GM23338 (cell line): ENCODE measurements around the gene CTNNBIP1.

ENCODE experiments used
- CREB1 ChIP-seq: fragments of 250-450 bp; sonication (Bioruptor Pico); IDR thresholded peaks from 2 replicates; pipeline ENCODE4 v1.5.0; 2020; ENCODE audit warnings: low read depth, mild to moderate bottlenecking, moderate library complexity
- EZH2 ChIP-seq: fragments of 200-600 bp; sonication (generic); IDR thresholded peaks from one replicate; pipeline ENCODE4 v1.8.0; 2017; ENCODE audit warnings: antibody characterized with exemption, mild to moderate bottlenecking, low read depth; ENCODE audit not compliant: unreplicated experiment
- EZH2phosphoT487 ChIP-seq: fragments of 200-600 bp; sonication (generic); IDR thresholded peaks from one replicate; pipeline ENCODE4 v1.8.1; 2018; ENCODE audit warnings: antibody characterized with exemption; ENCODE audit not compliant: unreplicated experiment
- JUNB ChIP-seq: IDR thresholded peaks from one replicate; pipeline ENCODE4 v1.6.1; 2016; ENCODE audit warnings: antibody characterized with exemption; ENCODE audit not compliant: unreplicated experiment
- NANOG ChIP-seq: IDR thresholded peaks from 2 replicates; pipeline ENCODE4 v1.6.1; 2016; ENCODE audit warnings: antibody characterized with exemption, borderline replicate concordance
- POLR2AphosphoS5 ChIP-seq: IDR thresholded peaks from 2 replicates; pipeline ENCODE4 v1.6.1; 2016; ENCODE audit warnings: antibody characterized with exemption, low read depth
- STAT1 ChIP-seq: IDR thresholded peaks from one replicate; pipeline ENCODE4 v1.6.1; 2016; ENCODE audit warnings: antibody characterized with exemption; ENCODE audit not compliant: unreplicated experiment
- ZNF114 ChIP-seq: fragments of 250-450 bp; sonication (Bioruptor Pico); IDR thresholded peaks from 2 replicates; pipeline ENCODE4 v1.5.0; 2020; ENCODE audit warnings: mild to moderate bottlenecking, moderate library complexity
- ZNF331 ChIP-seq: fragments of 250-450 bp; sonication (Bioruptor Pico); IDR thresholded peaks from 2 replicates; pipeline ENCODE4 v1.5.0; 2020; ENCODE audit warnings: low read depth, mild to moderate bottlenecking, moderate library complexity
- TF ChIP-seq, protein P1 (sequence below), 2 experiments: fragments of 200-600 bp in 1 of 2; sonication (generic) in 1 of 2; conservative IDR thresholded peaks; 2 replicates each; pipeline versions ENCODE4 v1.5.1 to v1.6.1; 2016 to 2017; ENCODE audit warnings: antibody characterized with exemption in 2 of 2, low read depth in 2 of 2, mild to moderate bottlenecking in 2 of 2, moderate library complexity in 1 of 2
- TF ChIP-seq, protein P2 (sequence below): IDR thresholded peaks from one replicate; pipeline ENCODE4 v1.6.1; 2018; ENCODE audit warnings: antibody characterized with exemption; ENCODE audit not compliant: unreplicated experiment
- TF ChIP-seq, protein P3 (sequence below): IDR thresholded peaks from 2 replicates; pipeline ENCODE4 v1.6.1; 2016; ENCODE audit warnings: antibody characterized with exemption
- TF ChIP-seq, protein P4 (sequence below): fragments of 250-450 bp; sonication (Bioruptor Pico); IDR thresholded peaks from 2 replicates; pipeline ENCODE4 v1.5.0; 2020; ENCODE audit warnings: mild to moderate bottlenecking, moderate library complexity

DNA sequence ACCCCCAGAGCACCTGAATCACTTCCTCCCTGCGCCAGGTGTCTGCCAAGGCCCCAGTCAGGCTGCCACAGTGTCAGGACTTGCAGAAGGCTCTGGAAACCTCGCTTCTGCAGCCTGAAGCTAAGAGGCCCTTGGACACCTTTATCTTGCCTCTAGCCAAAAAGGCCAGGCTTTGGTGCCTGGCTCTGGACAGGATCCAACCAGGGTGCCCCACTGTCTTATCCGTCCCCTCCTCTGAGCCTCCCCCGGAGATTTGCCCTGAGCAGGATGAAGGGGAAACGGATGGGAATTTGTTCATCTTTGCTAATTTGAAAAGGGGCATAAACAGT lies 73.5 kb downstream of the CTNNBIP1 start:
- TF ChIP-seq, protein P1, sequence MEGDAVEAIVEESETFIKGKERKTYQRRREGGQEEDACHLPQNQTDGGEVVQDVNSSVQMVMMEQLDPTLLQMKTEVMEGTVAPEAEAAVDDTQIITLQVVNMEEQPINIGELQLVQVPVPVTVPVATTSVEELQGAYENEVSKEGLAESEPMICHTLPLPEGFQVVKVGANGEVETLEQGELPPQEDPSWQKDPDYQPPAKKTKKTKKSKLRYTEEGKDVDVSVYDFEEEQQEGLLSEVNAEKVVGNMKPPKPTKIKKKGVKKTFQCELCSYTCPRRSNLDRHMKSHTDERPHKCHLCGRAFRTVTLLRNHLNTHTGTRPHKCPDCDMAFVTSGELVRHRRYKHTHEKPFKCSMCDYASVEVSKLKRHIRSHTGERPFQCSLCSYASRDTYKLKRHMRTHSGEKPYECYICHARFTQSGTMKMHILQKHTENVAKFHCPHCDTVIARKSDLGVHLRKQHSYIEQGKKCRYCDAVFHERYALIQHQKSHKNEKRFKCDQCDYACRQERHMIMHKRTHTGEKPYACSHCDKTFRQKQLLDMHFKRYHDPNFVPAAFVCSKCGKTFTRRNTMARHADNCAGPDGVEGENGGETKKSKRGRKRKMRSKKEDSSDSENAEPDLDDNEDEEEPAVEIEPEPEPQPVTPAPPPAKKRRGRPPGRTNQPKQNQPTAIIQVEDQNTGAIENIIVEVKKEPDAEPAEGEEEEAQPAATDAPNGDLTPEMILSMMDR (conservative IDR thresholded peaks at IDR 0.05; ENCODE audit: low read depth in 2 of 2), result no peak
- TF ChIP-seq NANOG (no peak), STAT1 (no peak), ZNF114 (no peak), CREB1 (CRISPR knock-in tag) (no peak), POLR2AphosphoS5 (no peak), EZH2 (no peak), ZNF331 (CRISPR knock-in tag) (no peak), EZH2phosphoT487 (no peak), JUNB (no peak)
- TF ChIP-seq, protein P2, sequence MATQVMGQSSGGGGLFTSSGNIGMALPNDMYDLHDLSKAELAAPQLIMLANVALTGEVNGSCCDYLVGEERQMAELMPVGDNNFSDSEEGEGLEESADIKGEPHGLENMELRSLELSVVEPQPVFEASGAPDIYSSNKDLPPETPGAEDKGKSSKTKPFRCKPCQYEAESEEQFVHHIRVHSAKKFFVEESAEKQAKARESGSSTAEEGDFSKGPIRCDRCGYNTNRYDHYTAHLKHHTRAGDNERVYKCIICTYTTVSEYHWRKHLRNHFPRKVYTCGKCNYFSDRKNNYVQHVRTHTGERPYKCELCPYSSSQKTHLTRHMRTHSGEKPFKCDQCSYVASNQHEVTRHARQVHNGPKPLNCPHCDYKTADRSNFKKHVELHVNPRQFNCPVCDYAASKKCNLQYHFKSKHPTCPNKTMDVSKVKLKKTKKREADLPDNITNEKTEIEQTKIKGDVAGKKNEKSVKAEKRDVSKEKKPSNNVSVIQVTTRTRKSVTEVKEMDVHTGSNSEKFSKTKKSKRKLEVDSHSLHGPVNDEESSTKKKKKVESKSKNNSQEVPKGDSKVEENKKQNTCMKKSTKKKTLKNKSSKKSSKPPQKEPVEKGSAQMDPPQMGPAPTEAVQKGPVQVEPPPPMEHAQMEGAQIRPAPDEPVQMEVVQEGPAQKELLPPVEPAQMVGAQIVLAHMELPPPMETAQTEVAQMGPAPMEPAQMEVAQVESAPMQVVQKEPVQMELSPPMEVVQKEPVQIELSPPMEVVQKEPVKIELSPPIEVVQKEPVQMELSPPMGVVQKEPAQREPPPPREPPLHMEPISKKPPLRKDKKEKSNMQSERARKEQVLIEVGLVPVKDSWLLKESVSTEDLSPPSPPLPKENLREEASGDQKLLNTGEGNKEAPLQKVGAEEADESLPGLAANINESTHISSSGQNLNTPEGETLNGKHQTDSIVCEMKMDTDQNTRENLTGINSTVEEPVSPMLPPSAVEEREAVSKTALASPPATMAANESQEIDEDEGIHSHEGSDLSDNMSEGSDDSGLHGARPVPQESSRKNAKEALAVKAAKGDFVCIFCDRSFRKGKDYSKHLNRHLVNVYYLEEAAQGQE, result no peak
- TF ChIP-seq, protein P3, sequence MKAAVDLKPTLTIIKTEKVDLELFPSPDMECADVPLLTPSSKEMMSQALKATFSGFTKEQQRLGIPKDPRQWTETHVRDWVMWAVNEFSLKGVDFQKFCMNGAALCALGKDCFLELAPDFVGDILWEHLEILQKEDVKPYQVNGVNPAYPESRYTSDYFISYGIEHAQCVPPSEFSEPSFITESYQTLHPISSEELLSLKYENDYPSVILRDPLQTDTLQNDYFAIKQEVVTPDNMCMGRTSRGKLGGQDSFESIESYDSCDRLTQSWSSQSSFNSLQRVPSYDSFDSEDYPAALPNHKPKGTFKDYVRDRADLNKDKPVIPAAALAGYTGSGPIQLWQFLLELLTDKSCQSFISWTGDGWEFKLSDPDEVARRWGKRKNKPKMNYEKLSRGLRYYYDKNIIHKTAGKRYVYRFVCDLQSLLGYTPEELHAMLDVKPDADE, result no peak
- TF ChIP-seq, protein P4, sequence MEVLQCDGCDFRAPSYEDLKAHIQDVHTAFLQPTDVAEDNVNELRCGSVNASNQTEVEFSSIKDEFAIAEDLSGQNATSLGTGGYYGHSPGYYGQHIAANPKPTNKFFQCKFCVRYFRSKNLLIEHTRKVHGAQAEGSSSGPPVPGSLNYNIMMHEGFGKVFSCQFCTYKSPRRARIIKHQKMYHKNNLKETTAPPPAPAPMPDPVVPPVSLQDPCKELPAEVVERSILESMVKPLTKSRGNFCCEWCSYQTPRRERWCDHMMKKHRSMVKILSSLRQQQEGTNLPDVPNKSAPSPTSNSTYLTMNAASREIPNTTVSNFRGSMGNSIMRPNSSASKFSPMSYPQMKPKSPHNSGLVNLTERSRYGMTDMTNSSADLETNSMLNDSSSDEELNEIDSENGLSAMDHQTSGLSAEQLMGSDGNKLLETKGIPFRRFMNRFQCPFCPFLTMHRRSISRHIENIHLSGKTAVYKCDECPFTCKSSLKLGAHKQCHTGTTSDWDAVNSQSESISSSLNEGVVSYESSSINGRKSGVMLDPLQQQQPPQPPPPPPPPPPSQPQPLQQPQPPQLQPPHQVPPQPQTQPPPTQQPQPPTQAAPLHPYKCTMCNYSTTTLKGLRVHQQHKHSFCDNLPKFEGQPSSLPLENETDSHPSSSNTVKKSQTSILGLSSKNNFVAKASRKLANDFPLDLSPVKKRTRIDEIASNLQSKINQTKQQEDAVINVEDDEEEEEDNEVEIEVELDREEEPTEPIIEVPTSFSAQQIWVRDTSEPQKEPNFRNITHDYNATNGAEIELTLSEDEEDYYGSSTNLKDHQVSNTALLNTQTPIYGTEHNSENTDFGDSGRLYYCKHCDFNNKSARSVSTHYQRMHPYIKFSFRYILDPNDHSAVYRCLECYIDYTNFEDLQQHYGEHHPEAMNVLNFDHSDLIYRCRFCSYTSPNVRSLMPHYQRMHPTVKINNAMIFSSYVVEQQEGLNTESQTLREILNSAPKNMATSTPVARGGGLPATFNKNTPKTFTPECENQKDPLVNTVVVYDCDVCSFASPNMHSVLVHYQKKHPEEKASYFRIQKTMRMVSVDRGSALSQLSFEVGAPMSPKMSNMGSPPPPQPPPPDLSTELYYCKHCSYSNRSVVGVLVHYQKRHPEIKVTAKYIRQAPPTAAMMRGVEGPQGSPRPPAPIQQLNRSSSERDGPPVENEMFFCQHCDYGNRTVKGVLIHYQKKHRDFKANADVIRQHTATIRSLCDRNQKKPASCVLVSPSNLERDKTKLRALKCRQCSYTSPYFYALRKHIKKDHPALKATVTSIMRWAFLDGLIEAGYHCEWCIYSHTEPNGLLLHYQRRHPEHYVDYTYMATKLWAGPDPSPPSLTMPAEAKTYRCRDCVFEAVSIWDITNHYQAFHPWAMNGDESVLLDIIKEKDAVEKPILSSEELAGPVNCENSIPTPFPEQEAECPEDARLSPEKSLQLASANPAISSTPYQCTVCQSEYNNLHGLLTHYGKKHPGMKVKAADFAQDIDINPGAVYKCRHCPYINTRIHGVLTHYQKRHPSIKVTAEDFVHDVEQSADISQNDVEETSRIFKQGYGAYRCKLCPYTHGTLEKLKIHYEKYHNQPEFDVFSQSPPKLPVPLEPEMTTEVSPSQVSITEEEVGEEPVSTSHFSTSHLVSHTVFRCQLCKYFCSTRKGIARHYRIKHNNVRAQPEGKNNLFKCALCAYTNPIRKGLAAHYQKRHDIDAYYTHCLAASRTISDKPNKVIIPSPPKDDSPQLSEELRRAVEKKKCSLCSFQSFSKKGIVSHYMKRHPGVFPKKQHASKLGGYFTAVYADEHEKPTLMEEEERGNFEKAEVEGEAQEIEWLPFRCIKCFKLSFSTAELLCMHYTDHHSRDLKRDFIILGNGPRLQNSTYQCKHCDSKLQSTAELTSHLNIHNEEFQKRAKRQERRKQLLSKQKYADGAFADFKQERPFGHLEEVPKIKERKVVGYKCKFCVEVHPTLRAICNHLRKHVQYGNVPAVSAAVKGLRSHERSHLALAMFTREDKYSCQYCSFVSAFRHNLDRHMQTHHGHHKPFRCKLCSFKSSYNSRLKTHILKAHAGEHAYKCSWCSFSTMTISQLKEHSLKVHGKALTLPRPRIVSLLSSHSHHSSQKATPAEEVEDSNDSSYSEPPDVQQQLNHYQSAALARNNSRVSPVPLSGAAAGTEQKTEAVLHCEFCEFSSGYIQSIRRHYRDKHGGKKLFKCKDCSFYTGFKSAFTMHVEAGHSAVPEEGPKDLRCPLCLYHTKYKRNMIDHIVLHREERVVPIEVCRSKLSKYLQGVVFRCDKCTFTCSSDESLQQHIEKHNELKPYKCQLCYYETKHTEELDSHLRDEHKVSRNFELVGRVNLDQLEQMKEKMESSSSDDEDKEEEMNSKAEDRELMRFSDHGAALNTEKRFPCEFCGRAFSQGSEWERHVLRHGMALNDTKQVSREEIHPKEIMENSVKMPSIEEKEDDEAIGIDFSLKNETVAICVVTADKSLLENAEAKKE, result no peak
